Peyer's patch (tissue), 4 donors: ENCODE results near the gene NCLN. TPM values are rescaled to one million over a fixed set of nuclear protein-coding genes. Genes with fewer than 3 reads are reported as not detected.
"Not testable (repeated sequence)": the region's sequence is repeated elsewhere in the genome, so short reads cannot be mapped to it uniquely, and the experiment has no call there.

Source experiments
- DNase-seq, 3 donors: peaks; one replicate each; pipeline ENCODE4 v3.0.0-alpha.2; 2017 to 2019
- H3K27ac ChIP-seq, 4 donors: fragments of 200-600 bp; sonication (generic); one replicate each; pipeline ENCODE4 v1.5.1; 2016 to 2019
- H3K27me3 ChIP-seq, 2 donors: fragments of 200-600 bp; sonication (generic); one replicate each; pipeline ENCODE4 v1.5.1; 2019
- H3K36me3 ChIP-seq, 3 donors: fragments of 200-600 bp; sonication (generic); one replicate each; pipeline ENCODE4 v1.5.1; 2016 to 2019
- H3K4me1 ChIP-seq, 4 donors: fragments of 200-600 bp; sonication (generic); one replicate each; pipeline ENCODE4 v1.5.1; 2016 to 2019
- H3K4me3 ChIP-seq, 4 donors: fragments of 200-600 bp; sonication (generic); 1 replicate in 3 of 4; 2 replicates in 1 of 4; pipeline ENCODE4 v1.5.1; 2016 to 2019; ENCODE audit warnings: mild to moderate bottlenecking in 1 of 4
- H3K9me3 ChIP-seq, 4 donors: fragments of 200-600 bp; sonication (generic); one replicate each; pipeline ENCODE4 v1.5.1; 2016 to 2019; ENCODE audit warnings: mild to moderate bottlenecking in 1 of 4
- CTCF ChIP-seq, 6 experiments: fragments of 450-650 bp in 4 of 6; fragments of 200-600 bp in 2 of 6; sonication (generic) in 1 of 6; IDR thresholded peaks; one replicate each; pipeline ENCODE4 v1.5.1; 2017 to 2019; ENCODE audit warnings: antibody characterized with exemption in 6 of 6, mild to moderate bottlenecking in 3 of 6, moderate library complexity in 1 of 6
- POLR2A ChIP-seq, 2 donors: fragments of 450-650 bp; IDR thresholded peaks; one replicate each; pipeline ENCODE4 v1.5.1; 2017; ENCODE audit warnings: antibody characterized with exemption in 2 of 2, mild to moderate bottlenecking in 2 of 2, moderate library complexity in 2 of 2
- total RNA-seq, 4 donors: library from RNA; depleted of rRNA; stranded (reverse); fragments of >200 nt; gene quantifications; one replicate each; pipeline ENCODE4 v1.1.0, GENCODE V29; 2016

Gene NCLN
- total RNA-seq, 4 donors from 2014 or later, result 84.2 to 126 (median 117) TPM

- peaks cover 0 to 3% (median 0%) of the 10 kb centered on the region in 3 donors for H3K36me3 ChIP-seq
- no peaks in the 10 kb centered on the region for H3K27me3 ChIP-seq
- no peak for DNase-seq
- H3K4me1 ChIP-seq, result no peaks in the 10 kb centered on the region
- H3K4me3 ChIP-seq, result no peak overlapping the region
- peaks cover 0 to 3% (median 0%) of the 10 kb centered on the region in 4 donors for H3K9me3 ChIP-seq
- no peak for TF ChIP-seq CTCF (IDR thresholded peaks at IDR 0.05)
- H3K27ac ChIP-seq, result no peak overlapping the region
These were observed 27.4 kb downstream of the NCLN start for GRCh38 chr19:3213159-3213558.

- no peak overlapping the region for H3K4me3 ChIP-seq
- H3K27ac ChIP-seq, result no peak overlapping the region
- no peaks in the 10 kb centered on the region for H3K27me3 ChIP-seq
- DNase-seq, result no peak
- peaks cover 0 to 3% (median 0%) of the 10 kb centered on the region in 4 donors for H3K9me3 ChIP-seq
- no peaks in the 10 kb centered on the region for H3K4me1 ChIP-seq
- no peak for TF ChIP-seq CTCF (IDR thresholded peaks at IDR 0.05)
- no peak for TF ChIP-seq POLR2A (IDR thresholded peaks at IDR 0.05)
- no peaks in the 10 kb centered on the region for H3K36me3 ChIP-seq
These were observed 31.1 kb downstream of the NCLN start for GRCh38 chr19:3216874-3217273.

- DNase-seq, result no peak
- H3K4me3 ChIP-seq, result no peak overlapping the region
- peaks cover 0 to 3% (median 0%) of the 10 kb centered on the region in 4 donors for H3K9me3 ChIP-seq
- H3K27ac ChIP-seq, result no peak overlapping the region
- H3K36me3 ChIP-seq, result no peaks in the 10 kb centered on the region
- no peak for TF ChIP-seq POLR2A (IDR thresholded peaks at IDR 0.05)
- no peak for TF ChIP-seq CTCF (IDR thresholded peaks at IDR 0.05)
- peaks cover 0 to 8% of the 10 kb centered on the region in 2 donors for H3K27me3 ChIP-seq
- peaks cover 0 to 5% (median 2%) of the 10 kb centered on the region in 4 donors for H3K4me1 ChIP-seq
These were observed 34.8 kb downstream of the NCLN start for GRCh38 chr19:3220576-3220975.

GRCh38 chr19:3221576-3221975 is 35.8 kb downstream of the NCLN start:
- DNase-seq, H3K27ac ChIP-seq, H3K36me3 ChIP-seq, H3K4me1 ChIP-seq, H3K9me3 ChIP-seq, H3K4me3 ChIP-seq: not testable (repeated sequence)
- peaks cover 0 to 12% of the 10 kb centered on the region in 2 donors for H3K27me3 ChIP-seq

- peaks cover 0 to 12% of the 10 kb centered on the region in 2 donors for H3K27me3 ChIP-seq
- no peak overlapping the region for H3K27ac ChIP-seq
- H3K4me1 ChIP-seq, result peaks cover 0 to 5% (median 2%) of the 10 kb centered on the region in 4 donors
- no peaks in the 10 kb centered on the region for H3K9me3 ChIP-seq
- H3K4me3 ChIP-seq, result no peak overlapping the region
- TF ChIP-seq CTCF (IDR thresholded peaks at IDR 0.05) (no peak), POLR2A (IDR thresholded peaks at IDR 0.05) (no peak)
- no peaks in the 10 kb centered on the region for H3K36me3 ChIP-seq
- DNase-seq, result no peak
These were observed 37.0 kb downstream of the NCLN start for GRCh38 chr19:3222709-3223108.

GRCh38 chr19:3224346-3225168 is 38.8 kb downstream of the NCLN start, which contains the start of gene CELF5:
CELF5 (plus strand) TSS chr19:3224661; CDS start chr19:3224740, 79 bp downstream.
- H3K27me3 ChIP-seq, result peaks cover 0 to 16% of the 10 kb centered on the region in 2 donors

More at GRCh38 chr19:3224346-3225168, 38.8 kb downstream of the NCLN start, which contains the start of gene CELF5:
- Histone ChIP-seq H3K9me3 (no peaks in the 10 kb centered on the region), H3K36me3 (no peaks in the 10 kb centered on the region), H3K4me3 (peak within 1 kb of the TSS in 3 of 4 donors; percentile 25 to 44 (median 44)), H3K4me1 (peaks cover 0 to 5% (median 2%) of the 10 kb centered on the region in 4 donors), H3K27ac (no peak within 1 kb of the TSS)
- peak in 2 of 3 donors; percentile 45 to 56 for DNase-seq
- TF ChIP-seq CTCF (IDR thresholded peaks at IDR 0.05), result peak; percentile 26 to 66 (median 51)
- TF ChIP-seq POLR2A (IDR thresholded peaks at IDR 0.05), result no peak
